Measurements from ENCODE around the gene CDH4.

- TF ChIP-seq, protein P1, sequence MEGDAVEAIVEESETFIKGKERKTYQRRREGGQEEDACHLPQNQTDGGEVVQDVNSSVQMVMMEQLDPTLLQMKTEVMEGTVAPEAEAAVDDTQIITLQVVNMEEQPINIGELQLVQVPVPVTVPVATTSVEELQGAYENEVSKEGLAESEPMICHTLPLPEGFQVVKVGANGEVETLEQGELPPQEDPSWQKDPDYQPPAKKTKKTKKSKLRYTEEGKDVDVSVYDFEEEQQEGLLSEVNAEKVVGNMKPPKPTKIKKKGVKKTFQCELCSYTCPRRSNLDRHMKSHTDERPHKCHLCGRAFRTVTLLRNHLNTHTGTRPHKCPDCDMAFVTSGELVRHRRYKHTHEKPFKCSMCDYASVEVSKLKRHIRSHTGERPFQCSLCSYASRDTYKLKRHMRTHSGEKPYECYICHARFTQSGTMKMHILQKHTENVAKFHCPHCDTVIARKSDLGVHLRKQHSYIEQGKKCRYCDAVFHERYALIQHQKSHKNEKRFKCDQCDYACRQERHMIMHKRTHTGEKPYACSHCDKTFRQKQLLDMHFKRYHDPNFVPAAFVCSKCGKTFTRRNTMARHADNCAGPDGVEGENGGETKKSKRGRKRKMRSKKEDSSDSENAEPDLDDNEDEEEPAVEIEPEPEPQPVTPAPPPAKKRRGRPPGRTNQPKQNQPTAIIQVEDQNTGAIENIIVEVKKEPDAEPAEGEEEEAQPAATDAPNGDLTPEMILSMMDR (IDR thresholded peaks at IDR 0.05; ENCODE audit: insufficient read depth, low read depth, low read length) = no peak
- TF ChIP-seq EZH2 (IDR thresholded peaks at IDR 0.05; ENCODE audit: insufficient read depth, low read length) = no peak
Observed at GRCh38 chr20:61799394-61799923, 547.4 kb downstream of the CDH4 start.

Data from astrocyte (in vitro differentiated cells and primary cell).